GM20000 (cell line): Measurements from ENCODE around the gene PDZRN4.
"Not testable (repeated sequence)": the region's sequence is repeated elsewhere in the genome, so short reads cannot be mapped to it uniquely, and the experiment has no call there.

Experiments
- DNase-seq: peaks from one replicate; pipeline ENCODE4 v3.0.0; 2012; ENCODE audit warnings: low spot score
- TF ChIP-seq, protein P1 (sequence below): IDR thresholded peaks from 2 replicates; pipeline ENCODE4 v1.5.1; 2012; ENCODE audit warnings: mild to moderate bottlenecking, control low read depth; ENCODE audit errors: extremely low read depth, missing control alignments

PDZRN4 gene

DNA sequence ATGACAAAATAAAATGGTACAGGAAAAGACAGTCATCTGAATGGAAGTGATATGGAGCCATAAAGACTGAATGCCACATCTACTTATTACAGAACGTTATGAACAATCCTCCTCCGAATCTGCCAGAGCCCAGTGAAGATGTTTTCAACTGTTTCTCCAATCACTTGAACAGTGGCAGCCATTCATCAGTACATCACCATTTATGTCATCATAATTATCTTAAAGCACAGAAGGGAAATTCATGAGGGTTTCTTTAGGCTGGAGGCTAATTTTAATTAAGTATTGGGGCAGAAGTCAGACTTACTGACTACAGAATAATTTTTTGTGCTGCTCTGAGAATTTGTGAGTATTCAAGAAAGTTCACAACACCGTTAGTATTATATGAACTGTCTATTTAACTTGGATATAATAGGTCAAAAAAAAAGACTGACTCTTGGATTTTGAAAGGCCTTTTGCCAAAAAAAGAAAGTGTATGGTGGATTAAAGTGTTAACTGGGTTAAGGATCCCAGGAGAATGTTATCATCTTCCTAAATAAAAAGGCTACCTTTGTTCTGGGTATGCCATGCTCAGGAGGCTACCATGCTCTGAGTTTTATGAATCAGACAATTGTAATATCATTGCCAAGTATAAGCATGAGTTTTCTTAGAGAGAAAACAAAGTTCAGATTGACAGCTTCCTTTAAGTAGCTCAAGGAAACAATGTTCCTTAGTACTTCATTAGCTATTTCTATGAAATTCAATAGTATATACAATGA, 40.1 kb downstream of the PDZRN4 start:
- DNase-seq: no peak
- TF ChIP-seq, protein P1, sequence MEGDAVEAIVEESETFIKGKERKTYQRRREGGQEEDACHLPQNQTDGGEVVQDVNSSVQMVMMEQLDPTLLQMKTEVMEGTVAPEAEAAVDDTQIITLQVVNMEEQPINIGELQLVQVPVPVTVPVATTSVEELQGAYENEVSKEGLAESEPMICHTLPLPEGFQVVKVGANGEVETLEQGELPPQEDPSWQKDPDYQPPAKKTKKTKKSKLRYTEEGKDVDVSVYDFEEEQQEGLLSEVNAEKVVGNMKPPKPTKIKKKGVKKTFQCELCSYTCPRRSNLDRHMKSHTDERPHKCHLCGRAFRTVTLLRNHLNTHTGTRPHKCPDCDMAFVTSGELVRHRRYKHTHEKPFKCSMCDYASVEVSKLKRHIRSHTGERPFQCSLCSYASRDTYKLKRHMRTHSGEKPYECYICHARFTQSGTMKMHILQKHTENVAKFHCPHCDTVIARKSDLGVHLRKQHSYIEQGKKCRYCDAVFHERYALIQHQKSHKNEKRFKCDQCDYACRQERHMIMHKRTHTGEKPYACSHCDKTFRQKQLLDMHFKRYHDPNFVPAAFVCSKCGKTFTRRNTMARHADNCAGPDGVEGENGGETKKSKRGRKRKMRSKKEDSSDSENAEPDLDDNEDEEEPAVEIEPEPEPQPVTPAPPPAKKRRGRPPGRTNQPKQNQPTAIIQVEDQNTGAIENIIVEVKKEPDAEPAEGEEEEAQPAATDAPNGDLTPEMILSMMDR: no peak

DNA sequence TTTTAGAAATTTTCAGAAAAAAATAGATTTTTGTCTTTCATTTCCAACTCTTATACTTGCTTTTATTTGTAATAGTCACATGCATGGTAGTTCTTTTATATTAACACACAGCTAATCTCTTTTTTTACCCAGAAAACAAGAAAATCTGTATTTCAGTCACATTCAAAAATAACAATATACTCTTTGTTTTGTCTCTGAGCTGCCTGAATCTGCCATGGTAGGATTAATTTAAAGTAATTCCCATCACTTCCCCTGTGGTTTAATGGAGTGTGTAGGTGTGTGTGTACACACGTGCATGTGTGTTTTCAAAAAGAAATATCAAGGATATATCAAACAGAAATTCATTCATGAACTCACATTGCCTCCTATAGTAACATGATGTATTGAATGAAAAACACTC, 42.6 kb downstream of the PDZRN4 start:
- TF ChIP-seq, protein P1: no peak
- DNase-seq: no peak

- no peak for DNase-seq
- TF ChIP-seq, protein P1: no peak
Observed at GRCh38 chr12:41234692-41235091, 46.6 kb downstream of the PDZRN4 start.

DNA sequence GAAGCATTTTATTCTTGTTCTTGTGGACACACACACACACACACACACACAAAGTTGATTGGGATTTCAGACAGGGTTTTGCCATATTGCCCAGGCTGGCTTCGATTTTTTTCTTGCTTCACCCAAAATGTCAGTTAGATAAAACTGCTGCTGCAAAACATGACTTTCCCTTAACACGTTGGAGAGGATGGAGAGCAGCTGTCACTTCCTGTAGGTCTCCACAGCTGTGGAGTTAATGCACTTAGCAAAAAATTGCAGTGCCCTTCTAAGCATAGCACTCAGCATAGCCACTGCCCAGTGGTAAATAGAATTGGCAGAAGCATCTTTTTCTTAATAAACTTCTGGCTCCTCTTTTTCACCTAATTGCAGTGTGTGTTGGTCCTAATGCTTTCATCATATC, 54.5 kb downstream of the PDZRN4 start:
- TF ChIP-seq, protein P1: no peak
- DNase-seq: no peak

GRCh38 chr12:41248391-41248790, 60.3 kb downstream of the PDZRN4 start:
- DNase-seq: no peak
- TF ChIP-seq, protein P1: no peak

GRCh38 chr12:41250748-41251147, 62.6 kb downstream of the PDZRN4 start:
- no peak for DNase-seq
- TF ChIP-seq, protein P1: no peak

- TF ChIP-seq, protein P1: no peak
- no peak for DNase-seq
Observed at GRCh38 chr12:41254004-41254914, 66.1 kb downstream of the PDZRN4 start.

DNA sequence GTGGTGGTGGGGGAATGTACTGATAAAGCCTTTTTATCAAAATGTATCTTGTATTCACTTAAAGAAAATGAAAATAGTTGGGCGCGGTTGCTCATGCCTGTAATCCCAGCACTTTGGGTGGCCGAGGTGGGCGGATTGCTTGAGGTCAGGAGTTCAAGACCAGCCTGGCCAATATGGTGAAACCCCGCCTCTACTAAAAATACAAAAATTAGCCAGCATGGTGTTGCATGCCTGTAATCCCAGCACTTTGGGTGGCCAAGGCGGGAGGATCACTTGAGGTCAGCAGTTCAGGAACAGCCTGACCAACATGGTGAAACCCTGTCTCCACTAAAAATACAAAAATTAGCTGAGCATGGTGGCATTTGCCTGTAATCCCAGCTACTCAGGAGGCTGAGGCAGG, 75.1 kb downstream of the PDZRN4 start:
- DNase-seq: not testable (repeated sequence)
